HG02973 (cell line): ENCODE measurements around the gene ZC3H7A.
A peak's percentile ranks its signal among the peaks of the same experiment; 100 is the strongest.

Experiments
- ATAC-seq: cut with Tn5 transposase; IDR thresholded peaks from one replicate; pipeline ENCODE4 v1.9.1; 2021; ENCODE audit warnings: moderate library complexity; ENCODE audit not compliant: unreplicated experiment

Gene ZC3H7A

DNA sequence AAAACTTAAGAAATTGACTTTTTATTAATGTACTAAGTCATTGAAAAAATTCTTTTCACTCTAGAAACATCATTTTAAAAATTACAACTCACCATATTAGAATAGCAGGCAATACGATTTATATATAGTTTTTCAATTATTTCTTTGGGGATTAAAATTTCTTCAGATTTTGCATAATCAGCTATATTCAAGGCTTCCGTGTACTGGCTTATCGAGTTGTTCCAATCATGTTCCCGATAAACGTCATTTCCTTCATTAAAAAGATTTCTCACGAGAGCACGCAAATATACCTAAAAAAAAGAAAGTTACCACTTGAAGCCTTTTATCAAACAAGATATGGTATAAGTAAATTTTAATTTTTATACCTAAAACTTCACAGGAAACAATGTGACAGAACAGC is 18.0 kb downstream of the ZC3H7A start:
- ATAC-seq: no peak

GRCh38 chr16:11774065-11774626 is 22.9 kb downstream of the ZC3H7A start:
- ATAC-seq: no peak

GRCh38 chr16:11768849-11769248 is 28.2 kb downstream of the ZC3H7A start:
- no peak for ATAC-seq

GRCh38 chr16:11762431-11762830 is 34.6 kb downstream of the ZC3H7A start:
- ATAC-seq: no peak

DNA sequence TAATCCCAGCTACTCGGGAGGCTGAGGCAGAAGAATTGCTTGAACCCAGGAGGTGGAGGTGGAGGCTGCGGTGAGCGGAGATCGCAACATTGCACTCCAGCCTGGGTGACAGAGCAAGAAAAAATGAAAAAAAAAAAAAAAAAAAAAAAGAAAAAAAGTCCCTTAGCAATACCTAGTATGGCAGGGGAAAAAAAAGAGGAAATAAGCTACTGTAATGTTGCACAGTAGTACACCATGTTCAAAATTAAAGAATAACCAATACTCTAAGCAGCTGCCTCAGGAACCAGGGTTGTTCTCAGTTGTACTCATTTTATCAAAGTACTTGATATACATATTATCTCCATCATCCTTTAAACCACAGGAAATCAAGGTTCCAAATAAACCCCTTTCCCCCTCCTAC is 37.1 kb downstream of the ZC3H7A start:
- ATAC-seq: no peak

- ATAC-seq: no peak
Observed at GRCh38 chr16:11759163-11759834, 37.8 kb downstream of the ZC3H7A start.

DNA sequence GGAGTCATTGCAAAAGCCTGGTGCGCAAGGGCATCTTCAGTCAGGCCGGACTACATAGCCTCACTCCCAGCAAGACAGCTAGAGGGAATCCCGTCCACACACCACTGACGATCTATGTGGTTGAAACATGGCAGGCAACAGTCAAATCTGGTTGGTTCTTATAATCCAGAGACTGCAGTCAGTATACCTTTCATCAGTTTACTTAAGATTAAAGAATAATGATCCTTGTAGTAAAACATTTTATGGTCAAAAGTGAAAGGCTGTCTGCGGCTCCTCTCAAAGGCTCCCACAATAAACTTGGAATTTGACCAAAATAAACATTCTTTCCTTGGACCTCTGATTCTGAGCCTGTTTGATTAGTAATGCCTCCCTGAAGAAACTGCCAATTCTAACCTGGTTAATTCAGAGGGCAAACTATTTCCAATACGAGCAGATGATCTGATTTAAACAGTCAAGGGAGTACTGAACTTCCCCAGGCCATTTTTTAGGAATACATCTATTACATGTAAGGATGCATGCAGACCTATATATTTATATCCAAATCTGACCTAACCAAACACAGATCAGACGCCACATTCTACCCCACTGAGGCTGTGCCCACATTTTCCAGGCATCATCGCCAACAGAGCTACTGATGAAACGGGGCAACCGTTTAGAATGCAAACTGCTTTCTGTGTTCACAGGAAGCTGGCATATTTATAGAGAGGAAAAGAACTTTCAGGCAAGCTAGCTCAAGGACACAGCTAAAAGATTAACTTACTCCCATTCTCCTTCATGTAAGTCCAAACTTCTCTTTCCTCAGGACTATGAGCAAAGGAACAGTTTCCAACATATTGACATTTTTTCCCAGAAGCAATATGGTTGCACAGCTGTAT is 39.1 kb downstream of the ZC3H7A start:
- ATAC-seq: no peak

DNA sequence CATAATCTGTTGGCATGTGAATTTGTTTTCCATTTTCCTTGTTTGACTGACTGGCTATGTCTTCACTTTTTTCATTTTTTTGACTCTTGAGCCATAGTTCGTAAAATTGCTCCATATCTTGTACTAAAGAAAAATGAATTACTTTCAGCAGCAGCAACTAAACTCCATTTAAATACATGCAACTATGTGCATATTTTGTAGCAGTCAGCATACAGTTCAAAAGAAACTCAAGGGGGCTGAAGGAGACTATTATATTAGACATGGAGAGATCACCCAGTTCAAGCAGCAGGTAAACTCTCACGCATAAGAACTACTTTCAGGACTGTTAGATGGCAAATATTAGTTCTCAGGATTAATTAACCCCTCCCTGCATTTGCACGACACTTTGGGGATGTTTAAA is 40.8 kb downstream of the ZC3H7A start:
- no peak for ATAC-seq

GRCh38 chr16:11755022-11755760 is 41.9 kb downstream of the ZC3H7A start:
- ATAC-seq: no peak

GRCh38 chr16:11752856-11753255 is 44.2 kb downstream of the ZC3H7A start:
- ATAC-seq: no peak

DNA sequence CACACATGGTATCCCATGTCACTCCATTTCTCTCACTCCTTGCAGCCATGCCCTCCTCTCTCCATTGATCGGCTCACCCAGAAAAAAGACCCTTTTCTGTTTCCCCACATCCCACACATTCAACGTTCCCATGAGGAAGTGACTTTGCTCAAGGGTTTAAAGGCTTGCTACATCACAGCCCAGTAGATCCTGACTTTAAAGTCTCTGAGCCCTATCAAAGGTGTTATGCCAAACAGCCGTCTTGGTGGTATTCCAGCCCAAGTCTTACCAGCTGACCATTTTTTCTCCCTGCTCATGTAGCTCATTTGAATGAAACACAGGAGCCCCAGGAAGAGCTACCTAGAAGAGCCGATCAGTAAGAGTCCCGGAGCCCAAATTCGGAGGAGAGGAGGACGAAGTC is 47.0 kb downstream of the ZC3H7A start:
- ATAC-seq: no peak

- no peak for ATAC-seq
Observed at GRCh38 chr16:11748404-11749254, 48.4 kb downstream of the ZC3H7A start.

- no peak for ATAC-seq
Observed at GRCh38 chr16:11747949-11748403, 49.1 kb downstream of the ZC3H7A start.

DNA sequence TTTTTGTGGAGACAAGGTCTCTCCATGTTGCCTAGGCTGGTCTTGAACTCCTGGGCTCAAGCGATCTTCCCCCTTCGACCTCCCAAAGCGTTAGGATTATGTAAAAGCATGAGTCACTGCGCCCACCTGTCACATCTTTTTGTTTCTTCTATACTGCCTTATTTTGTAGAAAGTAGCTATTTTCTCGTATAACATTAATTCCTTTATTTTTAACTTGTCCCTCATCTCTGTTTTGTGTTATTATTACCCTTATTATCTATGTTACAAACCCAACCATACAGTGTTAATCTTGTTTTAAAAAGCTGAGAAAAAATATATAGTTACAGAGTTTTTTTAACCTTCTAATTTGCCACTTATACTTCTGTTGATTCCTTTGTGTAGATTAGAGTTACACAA is 53.0 kb downstream of the ZC3H7A start:
- no peak for ATAC-seq

DNA sequence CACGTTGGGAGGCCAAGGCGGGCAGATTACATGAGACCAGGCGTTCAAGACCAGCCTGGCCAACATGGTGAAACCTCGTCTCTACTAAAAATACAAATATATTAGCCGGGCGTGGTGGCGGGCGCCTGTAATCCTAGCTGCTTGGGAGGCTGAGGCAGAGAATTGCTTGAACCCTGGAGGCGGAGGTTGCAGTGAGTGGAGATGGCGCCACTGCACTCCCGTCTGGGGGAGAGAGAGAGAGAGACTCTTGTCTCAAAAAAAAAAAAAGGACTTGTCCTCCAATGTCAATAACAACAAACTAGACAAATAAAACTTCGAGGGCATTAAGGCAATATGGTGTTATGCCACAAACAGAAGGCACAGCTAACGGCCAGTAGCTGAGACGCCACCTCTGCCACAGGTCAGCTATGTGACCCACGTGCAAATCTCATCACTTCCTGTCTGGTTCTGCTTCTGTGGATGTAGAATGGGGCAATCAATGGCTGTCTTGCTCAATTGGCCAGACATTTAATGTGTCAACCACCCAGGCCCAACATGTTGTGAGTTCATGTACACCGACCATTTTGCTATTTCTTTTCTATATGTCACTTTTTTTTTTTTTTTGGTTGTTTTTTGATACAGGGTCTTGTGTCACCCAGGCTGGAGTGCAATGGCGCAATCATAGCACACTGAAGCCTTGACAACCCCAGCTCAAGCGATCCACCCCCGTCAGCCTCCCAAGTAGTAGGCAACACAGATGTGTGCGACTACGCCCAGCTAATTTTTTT is 53.6 kb downstream of the ZC3H7A start:
- no peak for ATAC-seq

GRCh38 chr16:11742536-11743307 is 54.3 kb downstream of the ZC3H7A start, which contains the start of gene TXNDC11:
Gene TXNDC11 (minus strand): TSS chr16:11742857. CDS start chr16:11742730, 127 bp downstream.
- ATAC-seq: peak; percentile 84

DNA sequence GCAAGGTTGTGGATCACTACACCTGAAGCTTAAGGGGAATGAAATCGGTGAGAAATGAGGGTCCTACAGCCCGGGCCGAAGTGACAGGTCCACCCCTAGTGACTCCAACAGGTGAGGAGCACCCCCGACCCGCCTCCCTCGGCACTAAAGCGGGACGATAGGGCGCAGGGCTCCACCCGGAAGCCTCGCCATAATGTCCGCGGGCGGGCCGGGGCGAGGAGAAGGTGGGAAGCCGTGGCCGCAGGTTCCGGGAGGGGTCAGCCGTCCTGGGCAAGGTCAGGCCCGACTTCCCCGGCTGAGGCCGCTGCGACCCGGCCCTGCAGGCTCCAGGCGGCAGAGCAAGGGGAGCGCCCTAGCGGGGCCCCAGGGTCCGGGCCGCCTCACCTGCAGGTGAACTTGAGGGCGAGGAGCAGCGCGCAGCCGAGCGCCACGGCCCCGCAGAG is 54.9 kb downstream of the ZC3H7A start:
- ATAC-seq: peak; percentile 18

GRCh38 chr16:11740567-11740966 is 56.5 kb downstream of the ZC3H7A start:
- no peak for ATAC-seq
